ENCODE measurements around the gene PABPC1L2A.
"Not testable (repeated sequence)": the region's sequence is repeated elsewhere in the genome, so short reads cannot be mapped to it uniquely, and the experiment has no call there.

Gene PABPC1L2A

GRCh38 chrX:73079024-73079562 lies at the start of gene PABPC1L2A:
Gene PABPC1L2A, minus strand, starts transcription at chrX:73079512. Its CDS starts 126 bp downstream, at chrX:73079386.
- not testable (repeated sequence) for DNase-seq (ENCODE audit: low read depth); H3K4me3 ChIP-seq (ENCODE audit: low read depth, low read length)

DNA sequence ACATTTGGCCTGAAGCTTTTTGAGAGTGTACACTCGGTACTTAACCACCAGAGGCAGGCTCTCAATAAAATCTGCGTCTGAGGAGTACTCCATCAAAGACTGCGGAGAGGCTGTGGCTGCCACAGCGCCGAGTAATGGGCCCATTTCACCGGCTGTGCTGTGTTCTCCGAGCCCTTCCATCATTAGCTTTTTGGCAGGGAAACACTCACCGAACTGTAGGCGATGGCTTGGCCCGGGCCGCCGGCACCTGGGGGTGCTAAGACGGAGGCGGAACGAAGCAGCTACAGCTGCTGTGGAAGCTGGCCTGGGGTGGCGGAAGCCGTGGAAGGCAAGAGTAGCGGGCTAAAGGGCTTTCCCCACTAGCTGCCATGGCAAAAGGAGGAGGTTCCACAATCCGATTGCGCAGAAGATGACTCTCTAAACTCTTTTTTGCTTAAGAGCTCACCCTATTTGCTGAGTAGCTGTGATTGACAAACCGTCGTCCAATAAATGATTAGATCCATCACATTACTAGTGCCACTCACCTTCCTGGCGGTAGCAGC lies 48.5 kb upstream of the PABPC1L2A start:
- no peak for TF ChIP-seq CTCF (IDR thresholded peaks at IDR 0.05; ENCODE audit: low read depth, low read length, missing control alignments)
- DNase-seq (ENCODE audit: low read depth) = no peak
- H3K4me3 ChIP-seq (ENCODE audit: low read depth, low read length) = no peak overlapping the region

GRCh38 chrX:73126240-73126639 lies 46.9 kb upstream of the PABPC1L2A start:
- TF ChIP-seq CTCF (IDR thresholded peaks at IDR 0.05; ENCODE audit: low read depth, low read length, missing control alignments) = no peak
- DNase-seq (ENCODE audit: low read depth) = no peak
- H3K4me3 ChIP-seq (ENCODE audit: low read depth, low read length) = no peak overlapping the region

- DNase-seq (ENCODE audit: low read depth); H3K4me3 ChIP-seq (ENCODE audit: low read depth, low read length): not testable (repeated sequence)
These were observed 20.2 kb upstream of the PABPC1L2A start for GRCh38 chrX:73099505-73099904.

DNA sequence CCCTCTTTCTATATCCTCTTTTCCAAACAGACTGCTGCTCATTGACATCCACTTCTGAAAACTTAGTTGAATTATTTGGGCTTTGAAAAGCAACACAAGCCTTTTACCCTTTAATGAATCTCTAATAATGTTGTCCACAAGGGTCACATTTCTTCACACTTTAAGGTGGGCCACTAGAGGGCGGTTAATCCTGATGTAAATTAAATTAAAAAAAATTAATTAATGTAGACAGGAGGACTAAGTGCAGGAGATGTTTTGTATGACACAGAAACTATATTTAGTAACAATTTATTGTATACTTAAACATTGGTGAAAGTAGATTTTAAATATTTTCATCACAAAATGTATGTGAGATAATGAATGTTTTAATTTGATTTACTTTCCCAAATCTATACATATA lies 7.5 kb upstream of the PABPC1L2A start:
- not testable (repeated sequence) for DNase-seq (ENCODE audit: low read depth); H3K4me3 ChIP-seq (ENCODE audit: low read depth, low read length)

DNA sequence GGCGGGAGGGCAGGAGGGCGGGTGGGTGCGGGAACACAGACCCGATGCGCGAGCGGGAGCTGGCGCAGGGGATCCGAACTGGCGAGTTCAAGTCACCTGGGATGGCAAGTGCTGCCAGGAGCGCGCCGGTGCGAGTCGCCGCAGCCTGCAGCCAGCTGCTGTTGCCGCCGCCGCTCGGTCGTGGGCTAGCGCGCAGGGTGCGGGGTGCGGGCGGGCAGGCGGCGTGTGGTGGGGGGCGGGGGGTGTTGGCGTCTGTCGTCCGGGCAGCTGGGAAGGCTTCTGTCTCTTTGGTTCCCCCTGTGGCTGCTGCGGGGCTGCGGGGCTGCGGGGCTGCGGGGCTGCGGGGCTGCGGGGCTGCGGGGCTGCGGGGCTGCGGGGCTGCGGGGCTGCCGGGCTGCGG lies 572 bp upstream of the PABPC1L2A start:
- not testable (repeated sequence) for H3K4me3 ChIP-seq (ENCODE audit: low read depth, low read length); DNase-seq (ENCODE audit: low read depth)

- DNase-seq (ENCODE audit: low read depth) = not testable (repeated sequence)
These were observed 715 bp downstream of the PABPC1L2A start for GRCh38 chrX:73078597-73078996.

DNA sequence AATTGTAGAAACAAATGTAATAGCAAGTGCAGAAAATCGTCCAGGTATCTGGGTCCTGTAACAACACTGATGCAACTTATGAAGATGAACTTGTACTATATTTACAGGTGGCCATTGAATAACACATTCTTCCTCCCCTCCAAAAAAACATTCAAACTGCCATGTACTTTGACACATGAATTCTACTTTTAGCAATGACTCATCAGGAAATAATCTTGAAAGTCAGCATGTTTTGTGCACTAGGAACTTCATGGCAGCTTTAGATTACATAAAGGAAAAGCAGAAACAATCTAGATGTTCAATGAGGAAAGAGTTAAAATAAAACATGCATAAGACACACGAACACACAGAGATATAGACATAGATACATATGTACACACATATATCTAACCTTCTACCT lies 2.5 kb downstream of the PABPC1L2A start:
- no peak overlapping the region for H3K4me3 ChIP-seq (ENCODE audit: low read depth, low read length)
- no peak for TF ChIP-seq CTCF (IDR thresholded peaks at IDR 0.05; ENCODE audit: low read depth, low read length, missing control alignments)
- DNase-seq (ENCODE audit: low read depth) = no peak

More at GRCh38 chrX:73078597-73078996, 715 bp downstream of the PABPC1L2A start:
- H3K4me3 ChIP-seq (ENCODE audit: low read depth, low read length) = not testable (repeated sequence)

DNA sequence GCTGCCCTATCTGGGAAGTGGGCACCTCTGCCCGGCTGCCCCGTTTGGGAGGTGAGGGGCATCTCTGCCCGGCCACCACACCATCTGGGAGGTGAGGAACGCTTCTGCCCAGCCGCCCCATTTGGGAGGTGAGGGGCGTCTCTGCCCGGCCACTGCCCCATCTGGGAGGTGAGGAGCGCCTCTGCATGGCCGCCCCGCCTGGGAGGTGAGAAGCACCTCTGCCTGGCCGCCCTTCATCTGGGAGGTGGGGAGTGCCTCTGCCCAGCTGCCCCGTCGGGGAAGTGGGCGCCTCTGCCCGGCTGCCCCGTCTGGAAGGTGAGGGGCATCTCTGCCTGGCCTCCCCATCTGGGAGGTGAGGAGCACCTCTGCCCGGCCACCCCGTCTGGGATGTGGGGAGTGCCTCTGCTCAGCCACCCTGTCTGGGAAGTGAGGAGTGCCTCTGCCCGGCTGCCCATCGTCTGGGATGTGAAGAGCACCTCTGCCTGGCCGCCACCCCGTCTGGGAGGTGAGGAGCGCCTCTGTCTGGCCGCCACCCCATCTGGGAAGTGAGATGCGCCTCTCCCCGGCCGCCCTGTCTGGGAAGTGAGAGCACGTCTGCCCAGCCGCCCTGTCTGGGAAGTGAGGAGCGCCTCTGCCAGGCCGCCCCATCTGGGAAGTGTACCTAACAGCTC lies 9.8 kb downstream of the PABPC1L2A start:
- no peak overlapping the region for H3K4me3 ChIP-seq (ENCODE audit: low read depth, low read length)
- no peak for DNase-seq (ENCODE audit: low read depth)
- TF ChIP-seq CTCF (IDR thresholded peaks at IDR 0.05; ENCODE audit: low read depth, low read length, missing control alignments) = no peak

Measured in GM12864 (cell line).